DMS153 treated with DMSO at 0.1 percent for 48 hours (cell line): Measurements from ENCODE around the gene KRT13.
A peak's percentile ranks its signal among the peaks of the same experiment; 100 is the strongest.

Experiments
- DNase-seq: peaks from one replicate; lab custom pipeline; 2025; ENCODE audit not compliant: unreplicated experiment; lab: John Stamatoyannopoulos, UW

Gene KRT13

GRCh38 chr17:41537990-41538389, 32.6 kb upstream of the KRT13 start:
- DNase-seq: no peak

- DNase-seq: no peak
These were observed 32.2 kb upstream of the KRT13 start for GRCh38 chr17:41537614-41537954.

- DNase-seq: no peak
These were observed 31.6 kb upstream of the KRT13 start for GRCh38 chr17:41536741-41537613.

- no peak for DNase-seq
These were observed 30.5 kb upstream of the KRT13 start for GRCh38 chr17:41535764-41536481.

- no peak for DNase-seq
These were observed 29.6 kb upstream of the KRT13 start for GRCh38 chr17:41534899-41535546.

- DNase-seq: no peak
These were observed 28.2 kb upstream of the KRT13 start for GRCh38 chr17:41533613-41534012.

GRCh38 chr17:41532947-41533570, 27.6 kb upstream of the KRT13 start:
- DNase-seq: no peak

- no peak for DNase-seq
These were observed 26.6 kb upstream of the KRT13 start for GRCh38 chr17:41531993-41532392.

GRCh38 chr17:41530062-41531048, 24.9 kb upstream of the KRT13 start:
- DNase-seq: no peak

GRCh38 chr17:41529491-41529915, 24.1 kb upstream of the KRT13 start:
- DNase-seq: peak; percentile 81

GRCh38 chr17:41528959-41529353, 23.5 kb upstream of the KRT13 start:
- peak; percentile 81 for DNase-seq

- DNase-seq: no peak
These were observed 21.9 kb upstream of the KRT13 start for GRCh38 chr17:41527063-41528023.

GRCh38 chr17:41524261-41524660, 18.8 kb upstream of the KRT13 start:
- DNase-seq: no peak

- DNase-seq: no peak
These were observed 18.4 kb upstream of the KRT13 start for GRCh38 chr17:41523787-41524186.

- DNase-seq: no peak
These were observed 17.8 kb upstream of the KRT13 start for GRCh38 chr17:41523225-41523593.

GRCh38 chr17:41522301-41523224, 17.2 kb upstream of the KRT13 start:
- DNase-seq: no peak

GRCh38 chr17:41521574-41522261, 16.3 kb upstream of the KRT13 start:
- DNase-seq: no peak
